CD14-positive monocyte (primary cell): ENCODE data around the gene CSNK1D. TPM values are rescaled to one million over a fixed set of nuclear protein-coding genes. Genes with fewer than 3 reads are reported as not detected.

Experiments used
- DNase-seq, 3 donors: peaks; one replicate each; pipeline ENCODE4 v3.0.0-alpha.2; 2011 to 2022
- H2AFZ ChIP-seq: 2 replicates; pipeline ENCODE4 v1.6.0; 2012; ENCODE audit warnings: mild to moderate bottlenecking, low read depth, low read length, inconsistent platforms; ENCODE audit not compliant: insufficient read depth, poor library complexity, severe bottlenecking
- H3K27ac ChIP-seq, 2 donors: 1 replicate in 1 of 2; 2 replicates in 1 of 2; pipeline ENCODE4 v1.5.1; 2012 to 2013; ENCODE audit warnings: low read length in 2 of 2, control low read depth in 1 of 2, inconsistent platforms in 1 of 2, low read depth in 1 of 2, mild to moderate bottlenecking in 1 of 2
- H3K27me3 ChIP-seq, 2 donors: one replicate each; pipeline versions ENCODE4 v1.6.0 to v1.6.1; 2011 to 2013; ENCODE audit warnings: low read length in 2 of 2; ENCODE audit not compliant: control insufficient read depth in 2 of 2, insufficient read depth in 2 of 2
- H3K36me3 ChIP-seq, 2 donors: replicated peaks in 1 of 2; 1 replicate in 1 of 2; 2 replicates in 1 of 2; pipeline versions ENCODE4 v1.5.1 to v1.6.1; 2012 to 2013; ENCODE audit warnings: low read length in 2 of 2, control low read depth in 1 of 2, inconsistent platforms in 1 of 2, mild to moderate bottlenecking in 1 of 2; ENCODE audit not compliant: insufficient read depth in 2 of 2, control insufficient read depth in 1 of 2
- H3K4me1 ChIP-seq, 2 donors: 1 replicate in 1 of 2; 2 replicates in 1 of 2; pipeline versions ENCODE4 v1.5.1 to v1.6.1; 2012 to 2013; ENCODE audit warnings: low read length in 2 of 2, control low read depth in 1 of 2, inconsistent platforms in 1 of 2, mild to moderate bottlenecking in 1 of 2, moderate library complexity in 1 of 2; ENCODE audit not compliant: insufficient read depth in 2 of 2, control insufficient read depth in 1 of 2
- H3K4me2 ChIP-seq: replicated peaks from 2 replicates; pipeline ENCODE3; 2012; ENCODE audit warnings: low read length, moderate library complexity, mild to moderate bottlenecking; ENCODE audit not compliant: poor library complexity, severe bottlenecking; ENCODE audit errors: extremely low read depth
- H3K4me3 ChIP-seq, 3 experiments: fragments of 200-600 bp in 1 of 3; sonication (generic) in 1 of 3; replicated peaks in 1 of 3; 1 replicate in 2 of 3; 2 replicates in 1 of 3; pipeline ENCODE4 v1.5.1; 2011 to 2013; ENCODE audit warnings: low read length in 3 of 3, mild to moderate bottlenecking in 3 of 3, control low read depth in 2 of 3, low read depth in 2 of 3, inconsistent platforms in 1 of 3, moderate library complexity in 1 of 3
- H3K79me2 ChIP-seq: 2 replicates; pipeline ENCODE4 v1.6.0; 2012; ENCODE audit warnings: mild to moderate bottlenecking, control low read depth, inconsistent platforms, low read length, moderate library complexity; ENCODE audit not compliant: insufficient read depth
- H3K9ac ChIP-seq: 2 replicates; pipeline ENCODE4 v1.6.0; 2017; ENCODE audit warnings: low read length, mild to moderate bottlenecking; ENCODE audit not compliant: insufficient read depth, poor library complexity, severe bottlenecking
- H3K9me3 ChIP-seq, 2 donors: replicated peaks in 1 of 2; 1 replicate in 1 of 2; 2 replicates in 1 of 2; pipeline versions ENCODE4 v1.5.1 to v1.6.1; 2012 to 2013; ENCODE audit warnings: low read length in 2 of 2, control low read depth in 1 of 2; ENCODE audit not compliant: control insufficient read depth in 1 of 2, insufficient read depth in 1 of 2
- H4K20me1 ChIP-seq: 2 replicates; pipeline ENCODE4 v1.6.0; 2012; ENCODE audit warnings: mild to moderate bottlenecking, low read length, control low read depth, moderate library complexity; ENCODE audit not compliant: insufficient read depth
- H3K27ac Mint-ChIP-seq, 7 donors: one replicate each; pipeline ENCODE4 v1.8.0; 2020; ENCODE audit warnings: mild to moderate bottlenecking in 7 of 7, mixed read lengths in 7 of 7, moderate library complexity in 6 of 7, inconsistent platforms in 2 of 7
- H3K27me3 Mint-ChIP-seq, 3 donors: one replicate each; pipeline ENCODE4 v1.8.0; 2021 to 2022; ENCODE audit warnings: low read depth in 3 of 3, mild to moderate bottlenecking in 3 of 3, mixed read lengths in 3 of 3, moderate library complexity in 3 of 3, inconsistent platforms in 1 of 3
- H3K36me3 Mint-ChIP-seq, 2 donors: one replicate each; pipeline ENCODE4 v1.8.0; 2020; ENCODE audit warnings: mixed read lengths in 2 of 2, inconsistent platforms in 1 of 2, mild to moderate bottlenecking in 1 of 2
- H3K4me1 Mint-ChIP-seq: one replicate; pipeline ENCODE4 v1.8.0; 2020; ENCODE audit warnings: mild to moderate bottlenecking, mixed read lengths
- H3K4me3 Mint-ChIP-seq, 2 donors: one replicate each; pipeline ENCODE4 v1.8.0; 2020; ENCODE audit warnings: mild to moderate bottlenecking in 2 of 2, mixed read lengths in 2 of 2, moderate library complexity in 1 of 2
- H3K9me3 Mint-ChIP-seq, 7 donors: one replicate each; pipeline ENCODE4 v1.8.0; 2020 to 2022; ENCODE audit warnings: mixed read lengths in 7 of 7, mild to moderate bottlenecking in 6 of 7, moderate library complexity in 6 of 7, inconsistent platforms in 2 of 7
- CTCF ChIP-seq: fragments of 200-600 bp; IDR thresholded peaks from one replicate; pipeline ENCODE4 v1.8.0; 2022; ENCODE audit warnings: antibody characterized with exemption, mild to moderate bottlenecking
- WGBS: methylation state at CpG from one replicate; pipeline ENCODE4 v1.1.5; 2013; ENCODE audit warnings: missing lambda C conversion rate; ENCODE audit not compliant: insufficient coverage; 5-methylcytosine and 5-hydroxymethylcytosine counted together
- intact Hi-C, 2 donors: fragments of 100-400 bp; cut with micrococcal nuclease; formaldehyde crosslinking; loops; one replicate each; pipeline versions ENCODE4 v1.15.0 to v1.15.1; 2023
- polyA plus RNA-seq, 3 donors: library from polyadenylated mRNA; depleted of rRNA in 1 of 3; unstranded in 2 of 3; stranded (reverse) in 1 of 3; fragments of 300-500 nt in 2 of 3; fragments of >200 nt in 1 of 3; fragmentation: Illumina TruSeq in 2 of 3; gene quantifications; 1 replicate in 2 of 3; 2 replicates in 1 of 3; pipeline ENCODE4 v1.2.3, GENCODE V29; 2012 to 2021

CSNK1D gene
- polyA plus RNA-seq, 3 donors = 47.0 to 299 (median 60.9) TPM

GRCh38 chr17:82216301-82217119 lies 57.0 kb downstream of the CSNK1D start:
- 0% methylated on average over 10 of the region's 17 CpGs for whole genome bisulfite sequencing
- H3K36me3 ChIP-seq = no peaks in the 10 kb centered on the region
- H3K4me1 ChIP-seq = peaks cover 87 to 97% of the 10 kb centered on the region in 2 donors
- DNase-seq = peak; percentile 97 to 99 (median 97)
- peak overlapping the region; percentile 98 to 99 (median 98) for H3K27ac Mint-ChIP-seq
- H3K4me1 Mint-ChIP-seq = peaks cover 72% of the 10 kb centered on the region
- peak overlapping the region; percentile 70 to 77 for H3K4me3 Mint-ChIP-seq
- H3K9me3 Mint-ChIP-seq = peaks cover 0 to 2% (median 0%) of the 10 kb centered on the region in 7 donors
- intact Hi-C loops = loop anchor here (2.0 kb wide), 1 partner anchor 14 kb away; no protein-coding TSS in a partner anchor
- H3K9ac ChIP-seq = peak overlapping the region; percentile 86
- H2AFZ ChIP-seq = no peak overlapping the region
- peaks cover 2 to 8% of the 10 kb centered on the region in 2 donors for H3K36me3 Mint-ChIP-seq
- no peaks in the 10 kb centered on the region for H3K9me3 ChIP-seq
- peak overlapping the region; percentile 59 for H3K4me2 ChIP-seq
- peaks cover 24% of the 10 kb centered on the region for H3K79me2 ChIP-seq
- H3K4me3 ChIP-seq = peak overlapping the region in 2 of 3 experiments; percentile 37 to 64
- H3K27me3 Mint-ChIP-seq = peaks cover 0 to under 1% (median under 1%) of the 10 kb centered on the region in 3 donors
- TF ChIP-seq CTCF = no peak
- H3K27ac ChIP-seq = peak overlapping the region; percentile 98 to 100
- H3K27me3 ChIP-seq = no peaks in the 10 kb centered on the region
- H4K20me1 ChIP-seq = no peaks in the 10 kb centered on the region

- Mint-ChIP-seq H3K4me1 (peaks cover 68% of the 10 kb centered on the region), H3K9me3 (peaks cover 0 to 2% (median 0%) of the 10 kb centered on the region in 7 donors), H3K4me3 (peak overlapping the region; percentile 70 to 75), H3K27ac (peak overlapping the region; percentile 98 to 99 (median 98)), H3K27me3 (peaks cover 0 to 1% (median 0%) of the 10 kb centered on the region in 3 donors), H3K36me3 (peaks cover 0 to 7% of the 10 kb centered on the region in 2 donors)
- peaks cover 86 to 93% of the 10 kb centered on the region in 2 donors for H3K4me1 ChIP-seq
- H3K79me2 ChIP-seq = peaks cover 30% of the 10 kb centered on the region
- H4K20me1 ChIP-seq = no peaks in the 10 kb centered on the region
- intact Hi-C loops = loop anchor here (2.0 kb wide), 1 partner anchor 15 kb away; no protein-coding TSS in a partner anchor
- WGBS = 90% methylated on average over 12 of the region's 12 CpGs
- H3K4me2 ChIP-seq = peak overlapping the region; percentile 59
- peak overlapping the region; percentile 86 for H3K9ac ChIP-seq
- H3K36me3 ChIP-seq = no peaks in the 10 kb centered on the region
- no peak for TF ChIP-seq CTCF
- H3K9me3 ChIP-seq = no peaks in the 10 kb centered on the region
- no peak overlapping the region for H2AFZ ChIP-seq
- H3K4me3 ChIP-seq = peak overlapping the region in 1 of 3 experiments; percentile 64
- peak overlapping the region; percentile 98 to 100 for H3K27ac ChIP-seq
- no peaks in the 10 kb centered on the region for H3K27me3 ChIP-seq
- DNase-seq = no peak
Measured at GRCh38 chr17:82215972-82216300, 57.6 kb downstream of the CSNK1D start.
